SK-N-SH (cell line): ENCODE data around the gene MYNN. TPM values are rescaled to one million over a fixed set of nuclear protein-coding genes. Genes with fewer than 3 reads are reported as not detected.

Experiments used
- polyA plus RNA-seq, 3 experiments: library from polyadenylated mRNA; depleted of rRNA; stranded (reverse); fragments of >200 nt; gene quantifications; 2 replicates each; pipeline ENCODE4 v1.2.3, GENCODE V29; 2012

MYNN gene
- polyA plus RNA-seq, 1 of the 3 experiments (the other 2 are of a cell fraction) = 9.7 TPM

Other genes starting within 250 kb of the MYNN start
- gene MECOM, start 109.7 kb upstream of the MYNN start, polyA plus RNA-seq (2012; rRNA removed) = 0.62 and 0.84 TPM in 2 replicates
- 0.32 and 0.64 TPM in 2 replicates for gene TERC, start 8.3 kb upstream of the MYNN start, polyA plus RNA-seq (2012; rRNA removed)
- gene ACTRT3, start 3.8 kb upstream of the MYNN start, polyA plus RNA-seq (2012; rRNA removed) = 1.2 and 1.6 TPM in 2 replicates
- not detected in 2 replicates for gene LRRIQ4, start 39.5 kb downstream of the MYNN start, polyA plus RNA-seq (2012; rRNA removed)
- 1.6 and 2.6 TPM in 2 replicates for gene LRRC34, start 39.5 kb downstream of the MYNN start, polyA plus RNA-seq (2012; rRNA removed)
- not detected in 2 replicates for gene LRRC31, start 96.5 kb downstream of the MYNN start, polyA plus RNA-seq (2012; rRNA removed)
- gene SAMD7, start 138.2 kb downstream of the MYNN start, polyA plus RNA-seq (2012; rRNA removed) = not detected in 2 replicates
- gene SEC62, start 193.4 kb downstream of the MYNN start, polyA plus RNA-seq (2012; rRNA removed) = 15.0 and 21.7 TPM in 2 replicates